ENCODE measurements around the gene DBNDD2.

Gene DBNDD2

DNA sequence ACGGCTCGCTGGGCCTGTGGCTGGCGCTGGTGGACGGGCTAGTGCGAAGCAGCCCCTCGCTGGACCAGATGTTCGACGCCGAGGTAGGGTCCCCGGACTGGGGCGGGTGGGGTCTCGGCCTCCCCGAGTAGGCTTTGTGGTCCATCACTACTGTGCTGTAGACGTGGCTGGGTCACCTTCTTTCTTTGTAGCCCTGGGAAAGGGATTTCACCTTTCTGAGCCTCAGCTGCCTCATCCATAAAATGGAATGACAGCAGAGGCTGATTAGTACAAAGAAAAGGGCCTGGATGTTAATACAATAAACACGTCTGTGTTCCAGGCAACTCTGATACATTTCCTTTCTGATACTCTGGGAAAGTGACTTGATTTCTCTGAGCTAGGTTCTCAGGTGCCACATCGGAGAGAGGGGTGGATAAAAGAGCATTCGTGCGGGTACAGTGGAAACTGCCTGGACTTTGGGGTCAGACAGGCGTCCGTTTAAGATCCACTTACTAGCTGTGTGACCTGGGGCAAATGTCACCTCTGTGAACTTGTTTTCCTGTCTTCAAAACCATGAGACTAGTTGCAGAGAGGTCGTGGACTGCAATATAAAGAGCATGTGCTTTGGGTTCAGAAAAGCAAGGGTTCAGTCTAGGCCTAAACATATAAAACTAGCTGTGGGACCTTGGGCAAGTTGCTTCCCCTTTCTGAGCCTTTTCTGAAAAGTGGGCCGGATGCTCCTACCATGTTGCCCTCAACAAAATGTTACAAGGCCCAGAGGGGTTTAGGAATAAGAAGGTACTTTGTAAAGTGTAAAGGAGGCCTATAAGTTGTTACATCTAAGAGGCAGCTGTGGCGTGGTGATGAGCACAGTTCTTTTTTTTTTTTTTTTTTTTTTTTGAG lies 44.2 kb upstream of the DBNDD2 start:
- ChIA-PET POLR2A (interaction anchor here (0.9 to 2.7 kb wide), 4 partner anchors 8 to 73 kb away, joined by 5 to 16 read pairs (median 6); partner anchors contain the start of gene SDC4), CTCF (interaction anchor here (0.6 to 22.7 kb wide), 19 partner anchors 9 to 420 kb away, joined by 3 to 353 read pairs (median 5); partner anchors contain the start of gene SDC4)
- 27% methylated on average over 21 of the region's 23 CpGs for WGBS (ENCODE audit: insufficient coverage)
- H3K9me3 ChIP-seq (ENCODE audit: control extremely low read depth in 1 of 5, control insufficient read depth in 4 of 5, insufficient read depth in 2 of 5, low read depth in 1 of 5, low read length in 4 of 5), result no peaks in the 10 kb centered on the region
- DNase-seq, result no peak
- H3K4me3 ChIP-seq (ENCODE audit: control insufficient read depth in 1 of 7, extremely low read depth in 1 of 7, insufficient read depth in 4 of 7, low read depth in 2 of 7, low read length in 6 of 7), result peak overlapping the region; percentile 59 to 92 (median 85)
- H3K4me1 ChIP-seq (ENCODE audit: control extremely low read depth in 1 of 4, control insufficient read depth in 4 of 4, insufficient read depth in 4 of 4, low read length in 3 of 4), result peaks cover 20 to 55% (median 41%) of the 10 kb centered on the region in 4 experiments
- peak overlapping the region; percentile 89 to 95 for H3K27ac ChIP-seq (ENCODE audit: insufficient read depth in 1 of 2, low read depth in 1 of 2, low read length in 2 of 2, poor library complexity in 1 of 2, severe bottlenecking in 2 of 2)
- no peaks in the 10 kb centered on the region for H3K27me3 ChIP-seq (replicated peaks in 2 of 5; ENCODE audit: control insufficient read depth in 4 of 5, insufficient read depth in 5 of 5, low read length in 4 of 5)
- H3K36me3 ChIP-seq (ENCODE audit: control insufficient read depth in 4 of 4, insufficient read depth in 4 of 4, low read length in 3 of 4), result peaks cover 4 to 39% (median 24%) of the 10 kb centered on the region in 4 experiments

DNA sequence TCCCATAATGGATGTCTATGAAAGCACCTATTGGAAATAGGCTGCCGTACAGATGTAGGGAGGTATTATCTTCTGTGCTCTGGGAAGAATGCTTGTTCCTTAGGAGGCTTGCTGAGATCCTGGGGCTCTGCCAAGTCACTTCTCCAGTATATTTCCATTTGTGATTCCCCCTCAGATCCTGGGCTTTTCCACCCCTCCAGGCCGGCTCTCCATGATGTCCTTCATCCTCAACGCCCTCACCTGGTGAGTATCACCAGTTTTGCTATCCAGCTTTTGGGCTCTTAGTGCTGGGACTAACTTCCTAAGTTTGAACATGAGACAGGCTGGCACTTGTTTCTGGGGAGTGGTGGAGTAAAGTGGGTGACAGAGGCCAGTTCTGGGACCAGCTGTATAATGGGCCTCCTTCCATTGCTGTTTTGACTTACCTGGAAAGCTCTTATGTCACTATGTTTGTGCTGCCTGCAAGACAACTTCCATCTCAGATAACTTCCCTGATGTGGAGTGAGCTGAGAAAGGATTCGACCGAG lies 42.6 kb upstream of the DBNDD2 start:
- H3K9me3 ChIP-seq (ENCODE audit: control extremely low read depth in 1 of 5, control insufficient read depth in 4 of 5, insufficient read depth in 2 of 5, low read depth in 1 of 5, low read length in 4 of 5), result no peaks in the 10 kb centered on the region
- H3K4me1 ChIP-seq (ENCODE audit: control extremely low read depth in 1 of 4, control insufficient read depth in 4 of 4, insufficient read depth in 4 of 4, low read length in 3 of 4), result peaks cover 21 to 44% (median 35%) of the 10 kb centered on the region in 4 experiments
- H3K27me3 ChIP-seq (replicated peaks in 2 of 5; ENCODE audit: control insufficient read depth in 4 of 5, insufficient read depth in 5 of 5, low read length in 4 of 5), result no peaks in the 10 kb centered on the region
- 96% methylated on average over 4 of the region's 5 CpGs for WGBS (ENCODE audit: insufficient coverage)
- ChIA-PET CTCF (interaction anchor here (0.6 to 22.7 kb wide), 8 partner anchors 7 to 146 kb away, joined by 3 to 353 read pairs (median 6); partner anchors contain the start of genes DBNDD2 and PIGT), POLR2A (interaction anchor here (1.3 kb wide), 1 partner anchor 20 kb away, joined by 3 read pairs; no protein-coding TSS in a partner anchor)
- H3K36me3 ChIP-seq (ENCODE audit: control insufficient read depth in 4 of 4, insufficient read depth in 4 of 4, low read length in 3 of 4), result peaks cover 4 to 39% (median 24%) of the 10 kb centered on the region in 4 experiments
- H3K27ac ChIP-seq (ENCODE audit: insufficient read depth in 1 of 2, low read depth in 1 of 2, low read length in 2 of 2, poor library complexity in 1 of 2, severe bottlenecking in 2 of 2), result no peak overlapping the region
- H3K4me3 ChIP-seq (ENCODE audit: control insufficient read depth in 1 of 7, extremely low read depth in 1 of 7, insufficient read depth in 4 of 7, low read depth in 2 of 7, low read length in 6 of 7), result no peak overlapping the region
- DNase-seq, result no peak

DNA sequence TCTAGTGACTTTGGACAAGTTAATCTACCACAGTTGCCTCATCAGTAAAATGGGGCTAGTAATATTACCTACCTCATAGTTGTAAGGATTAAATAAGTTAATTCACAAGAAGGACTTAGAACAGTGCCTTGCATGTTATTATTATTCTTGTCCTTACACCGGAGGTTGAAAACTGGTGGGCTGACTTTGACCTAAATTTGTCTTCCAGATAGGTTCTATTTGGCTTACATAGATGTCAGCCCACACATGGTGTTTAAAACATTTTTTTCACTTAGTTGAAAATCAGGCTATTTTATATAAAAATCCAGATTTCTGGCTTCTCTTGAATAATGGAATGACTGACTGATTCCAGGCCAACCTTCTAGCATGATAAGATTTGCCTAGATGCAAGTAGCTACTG lies 41.9 kb upstream of the DBNDD2 start:
- POLR2A ChIA-PET, result interaction anchor here (1.3 kb wide), 1 partner anchor 20 kb away, joined by 3 read pairs; no protein-coding TSS in a partner anchor
- peaks cover 21 to 38% (median 32%) of the 10 kb centered on the region in 4 experiments for H3K4me1 ChIP-seq (ENCODE audit: control extremely low read depth in 1 of 4, control insufficient read depth in 4 of 4, insufficient read depth in 4 of 4, low read length in 3 of 4)
- CTCF ChIA-PET, result interaction anchor here (0.7 to 22.7 kb wide), 10 partner anchors 7 to 102 kb away, joined by 3 to 353 read pairs (median 6); partner anchors contain the start of genes DBNDD2 and PIGT
- H3K27ac ChIP-seq (ENCODE audit: insufficient read depth in 1 of 2, low read depth in 1 of 2, low read length in 2 of 2, poor library complexity in 1 of 2, severe bottlenecking in 2 of 2), result no peak overlapping the region
- no peaks in the 10 kb centered on the region for H3K9me3 ChIP-seq (ENCODE audit: control extremely low read depth in 1 of 5, control insufficient read depth in 4 of 5, insufficient read depth in 2 of 5, low read depth in 1 of 5, low read length in 4 of 5)
- H3K4me3 ChIP-seq (ENCODE audit: control insufficient read depth in 1 of 7, extremely low read depth in 1 of 7, insufficient read depth in 4 of 7, low read depth in 2 of 7, low read length in 6 of 7), result no peak overlapping the region
- H3K27me3 ChIP-seq (replicated peaks in 2 of 5; ENCODE audit: control insufficient read depth in 4 of 5, insufficient read depth in 5 of 5, low read length in 4 of 5), result no peaks in the 10 kb centered on the region
- WGBS (ENCODE audit: insufficient coverage), result 100% methylated on average over 1 of the region's 1 CpG
- peaks cover 4 to 39% (median 24%) of the 10 kb centered on the region in 4 experiments for H3K36me3 ChIP-seq (ENCODE audit: control insufficient read depth in 4 of 4, insufficient read depth in 4 of 4, low read length in 3 of 4)
- DNase-seq, result no peak

DNA sequence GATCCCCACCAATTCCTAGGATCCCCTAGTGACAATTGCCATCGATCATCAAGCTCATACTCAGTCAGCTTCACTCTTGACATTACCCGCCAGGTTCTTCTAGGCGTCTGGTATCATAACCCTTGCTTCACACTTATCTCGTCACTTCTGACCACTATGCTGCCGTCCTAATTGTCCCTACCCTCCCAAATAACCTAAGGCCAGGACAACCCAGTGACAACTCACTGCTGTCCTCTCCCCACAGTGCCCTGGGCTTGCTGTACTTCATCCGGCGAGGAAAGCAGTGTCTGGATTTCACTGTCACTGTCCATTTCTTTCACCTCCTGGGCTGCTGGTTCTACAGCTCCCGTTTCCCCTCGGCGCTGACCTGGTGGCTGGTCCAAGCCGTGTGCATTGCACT lies 41.5 kb upstream of the DBNDD2 start:
- Histone ChIP-seq H3K27ac (ENCODE audit: insufficient read depth in 1 of 2, low read depth in 1 of 2, low read length in 2 of 2, poor library complexity in 1 of 2, severe bottlenecking in 2 of 2) (no peak overlapping the region), H3K27me3 (replicated peaks in 2 of 5; ENCODE audit: control insufficient read depth in 4 of 5, insufficient read depth in 5 of 5, low read length in 4 of 5) (no peaks in the 10 kb centered on the region), H3K4me3 (ENCODE audit: control insufficient read depth in 1 of 7, extremely low read depth in 1 of 7, insufficient read depth in 4 of 7, low read depth in 2 of 7, low read length in 6 of 7) (no peak overlapping the region), H3K4me1 (ENCODE audit: control extremely low read depth in 1 of 4, control insufficient read depth in 4 of 4, insufficient read depth in 4 of 4, low read length in 3 of 4) (peaks cover 21 to 33% (median 30%) of the 10 kb centered on the region in 4 experiments), H3K36me3 (ENCODE audit: control insufficient read depth in 4 of 4, insufficient read depth in 4 of 4, low read length in 3 of 4) (peaks cover 4 to 42% (median 24%) of the 10 kb centered on the region in 4 experiments), H3K9me3 (ENCODE audit: control extremely low read depth in 1 of 5, control insufficient read depth in 4 of 5, insufficient read depth in 2 of 5, low read depth in 1 of 5, low read length in 4 of 5) (no peaks in the 10 kb centered on the region)
- CTCF ChIA-PET, result interaction anchor here (0.7 to 22.7 kb wide), 8 partner anchors 6 to 102 kb away, joined by 3 to 353 read pairs (median 6); partner anchors contain the start of gene DBNDD2
- POLR2A ChIA-PET, result interaction anchor here (1.3 kb wide), 1 partner anchor 21 kb away, joined by 3 read pairs; no protein-coding TSS in a partner anchor
- 85% methylated on average over 11 of the region's 11 CpGs for WGBS (ENCODE audit: insufficient coverage)
- no peak for DNase-seq

DNA sequence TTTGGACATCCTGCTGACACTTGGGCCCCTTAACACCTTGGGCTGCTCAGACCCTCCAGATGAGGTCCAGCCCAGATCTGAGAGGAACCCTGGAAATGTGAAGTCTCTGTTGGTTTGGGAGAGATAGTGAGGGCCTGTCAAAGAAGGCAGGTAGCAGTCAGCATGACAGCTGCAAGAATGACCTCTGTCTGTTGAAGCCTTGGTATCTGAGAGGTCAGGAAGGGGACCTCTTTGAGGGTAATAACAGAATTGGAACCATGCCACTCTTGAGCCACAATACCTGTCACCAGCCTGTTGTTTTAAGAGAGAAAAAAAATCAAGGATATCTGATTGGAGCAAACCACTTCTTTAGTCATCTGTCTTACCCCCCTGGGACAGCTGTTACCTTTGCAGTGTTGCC lies 41.0 kb upstream of the DBNDD2 start:
- CTCF ChIA-PET, result interaction anchor here (0.7 to 22.7 kb wide), 10 partner anchors 10 to 101 kb away, joined by 3 to 353 read pairs (median 4); partner anchors contain the start of gene DBNDD2
- H3K36me3 ChIP-seq (ENCODE audit: control insufficient read depth in 4 of 4, insufficient read depth in 4 of 4, low read length in 3 of 4), result peaks cover 4 to 44% (median 24%) of the 10 kb centered on the region in 4 experiments
- peaks cover 16 to 28% (median 25%) of the 10 kb centered on the region in 4 experiments for H3K4me1 ChIP-seq (ENCODE audit: control extremely low read depth in 1 of 4, control insufficient read depth in 4 of 4, insufficient read depth in 4 of 4, low read length in 3 of 4)
- no peaks in the 10 kb centered on the region for H3K9me3 ChIP-seq (ENCODE audit: control extremely low read depth in 1 of 5, control insufficient read depth in 4 of 5, insufficient read depth in 2 of 5, low read depth in 1 of 5, low read length in 4 of 5)
- H3K27ac ChIP-seq (ENCODE audit: insufficient read depth in 1 of 2, low read depth in 1 of 2, low read length in 2 of 2, poor library complexity in 1 of 2, severe bottlenecking in 2 of 2), result no peak overlapping the region
- DNase-seq, result no peak
- no peaks in the 10 kb centered on the region for H3K27me3 ChIP-seq (replicated peaks in 2 of 5; ENCODE audit: control insufficient read depth in 4 of 5, insufficient read depth in 5 of 5, low read length in 4 of 5)
- no peak overlapping the region for H3K4me3 ChIP-seq (ENCODE audit: control insufficient read depth in 1 of 7, extremely low read depth in 1 of 7, insufficient read depth in 4 of 7, low read depth in 2 of 7, low read length in 6 of 7)
- POLR2A ChIA-PET, result no interaction called here

- 44% methylated on average over 6 of the region's 6 CpGs for WGBS (ENCODE audit: insufficient coverage)
- Histone ChIP-seq H3K27me3 (replicated peaks in 2 of 5; ENCODE audit: control insufficient read depth in 4 of 5, insufficient read depth in 5 of 5, low read length in 4 of 5) (no peaks in the 10 kb centered on the region), H3K9me3 (ENCODE audit: control extremely low read depth in 1 of 5, control insufficient read depth in 4 of 5, insufficient read depth in 2 of 5, low read depth in 1 of 5, low read length in 4 of 5) (no peaks in the 10 kb centered on the region), H3K36me3 (ENCODE audit: control insufficient read depth in 4 of 4, insufficient read depth in 4 of 4, low read length in 3 of 4) (peaks cover 4 to 44% (median 24%) of the 10 kb centered on the region in 4 experiments), H3K4me1 (ENCODE audit: control extremely low read depth in 1 of 4, control insufficient read depth in 4 of 4, insufficient read depth in 4 of 4, low read length in 3 of 4) (peaks cover 16 to 34% (median 25%) of the 10 kb centered on the region in 4 experiments), H3K27ac (ENCODE audit: insufficient read depth in 1 of 2, low read depth in 1 of 2, low read length in 2 of 2, poor library complexity in 1 of 2, severe bottlenecking in 2 of 2) (peak overlapping the region in 1 of 2 experiments; percentile 23), H3K4me3 (ENCODE audit: control insufficient read depth in 1 of 7, extremely low read depth in 1 of 7, insufficient read depth in 4 of 7, low read depth in 2 of 7, low read length in 6 of 7) (no peak overlapping the region)
- ChIA-PET CTCF (interaction anchor here (0.7 to 22.7 kb wide), 17 partner anchors 6 to 91 kb away, joined by 3 to 353 read pairs (median 3); partner anchors contain the start of gene SYS1), POLR2A (no interaction called here)
- peak in 2 of 3 donors; percentile 46 to 67 for DNase-seq
Observed at GRCh38 chr20:45368221-45368980, 39.7 kb upstream of the DBNDD2 start.
